T-helper 22 cell (primary cell): ENCODE measurements around the gene ZNF445.
"Not testable (repeated sequence)": the region's sequence is repeated elsewhere in the genome, so short reads cannot be mapped to it uniquely, and the experiment has no call there.

Source experiments
- DNase-seq: peaks from one replicate; pipeline ENCODE4 v3.0.0-alpha.2; 2020; ENCODE audit warnings: low read depth

Gene ZNF445

DNA sequence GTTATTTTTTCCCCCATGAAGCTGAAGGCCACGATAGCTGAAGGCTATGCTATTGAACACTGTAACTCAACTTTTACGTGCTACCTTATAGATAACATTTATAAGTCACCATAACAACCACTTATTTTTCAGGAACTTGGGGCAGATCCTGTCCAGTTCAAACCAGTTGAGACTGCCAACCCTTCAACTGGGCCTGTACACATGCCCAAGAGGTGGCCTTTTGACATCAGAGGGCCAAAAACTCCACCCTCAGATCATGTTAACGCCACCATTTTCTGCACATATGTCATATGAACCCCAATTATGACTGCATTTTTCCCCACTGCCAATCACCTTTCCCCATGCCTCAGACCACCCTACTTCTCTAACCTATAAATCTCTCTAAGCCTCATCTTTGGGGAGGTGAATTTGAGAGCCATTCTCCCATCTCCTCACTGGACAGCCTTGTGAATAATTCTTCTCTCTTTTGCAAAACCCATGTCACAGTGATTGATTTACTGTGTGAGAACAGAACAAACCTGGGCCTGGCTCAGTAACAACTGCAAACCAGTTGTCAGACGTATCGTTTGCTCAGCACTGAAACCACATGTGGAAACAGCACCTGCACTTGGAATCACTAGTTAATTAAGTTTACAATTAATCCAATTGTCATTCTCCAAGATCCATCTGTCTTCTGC lies 42.5 kb downstream of the ZNF445 start:
- no peak for DNase-seq

DNA sequence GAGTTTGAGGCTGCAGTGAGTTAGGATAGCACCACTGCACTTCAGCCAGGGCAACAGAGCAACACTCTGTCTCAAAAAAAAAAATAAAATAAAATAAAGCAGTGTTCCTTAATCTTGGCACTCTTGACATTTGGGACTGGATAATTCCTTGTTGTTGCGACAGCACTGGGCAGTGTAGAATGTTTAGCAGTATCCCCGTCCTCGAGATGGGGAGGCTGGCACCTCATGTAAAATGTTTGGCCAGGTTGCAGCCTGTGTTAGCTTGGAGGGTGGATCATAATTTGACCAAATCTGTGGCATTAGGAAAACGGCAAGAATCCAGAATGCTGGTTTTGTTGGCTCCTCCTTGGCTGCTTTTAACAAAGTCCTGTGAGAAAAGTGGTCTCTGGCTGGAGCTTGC lies 47.0 kb downstream of the ZNF445 start:
- DNase-seq: no peak

GRCh38 chr3:44429459-44429858 lies 48.0 kb downstream of the ZNF445 start:
- DNase-seq: no peak

DNA sequence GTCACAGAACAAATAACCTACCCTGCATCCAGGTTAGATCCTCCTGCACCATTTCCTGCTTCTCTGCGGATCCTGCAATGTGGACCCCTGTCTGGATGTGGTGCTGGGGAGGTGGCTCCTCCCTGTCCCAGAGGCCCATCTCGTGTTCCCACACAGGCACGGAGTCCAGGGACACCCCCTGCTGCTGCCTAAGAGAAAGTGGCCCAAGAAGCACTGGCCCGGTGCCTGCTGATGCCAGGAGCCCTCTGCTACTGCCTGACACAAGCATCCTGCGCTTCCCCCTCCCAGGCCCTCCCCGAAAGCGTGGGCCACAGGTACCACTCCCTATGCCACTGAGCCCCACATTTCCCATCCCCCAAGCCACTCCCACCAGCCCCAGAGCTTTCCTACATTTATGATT lies 48.6 kb downstream of the ZNF445 start:
- no peak for DNase-seq

GRCh38 chr3:44427683-44428082 lies 49.8 kb downstream of the ZNF445 start:
- no peak for DNase-seq

- DNase-seq: no peak
Measured at GRCh38 chr3:44424758-44425157, 52.7 kb downstream of the ZNF445 start.

DNA sequence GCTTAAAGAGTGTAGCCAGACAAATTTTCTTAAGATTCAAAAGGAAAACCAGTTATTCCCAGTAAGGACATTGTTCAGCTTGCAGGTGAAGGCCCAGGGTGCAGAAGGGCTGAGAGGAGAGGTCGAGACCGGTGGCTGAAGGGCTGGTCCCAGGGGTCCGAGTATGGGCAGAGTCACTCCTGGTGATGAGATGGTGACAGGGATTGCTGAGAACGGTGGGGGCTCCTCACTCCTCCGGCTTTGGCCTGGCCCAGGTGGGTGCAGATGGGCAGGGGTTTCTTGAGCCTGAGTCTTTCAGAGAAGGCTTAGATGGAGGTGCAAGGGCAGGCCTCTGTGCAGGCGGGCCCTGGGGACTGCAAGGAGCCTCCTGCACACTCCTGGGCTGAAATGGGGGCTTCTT lies 56.2 kb downstream of the ZNF445 start:
- no peak for DNase-seq

DNA sequence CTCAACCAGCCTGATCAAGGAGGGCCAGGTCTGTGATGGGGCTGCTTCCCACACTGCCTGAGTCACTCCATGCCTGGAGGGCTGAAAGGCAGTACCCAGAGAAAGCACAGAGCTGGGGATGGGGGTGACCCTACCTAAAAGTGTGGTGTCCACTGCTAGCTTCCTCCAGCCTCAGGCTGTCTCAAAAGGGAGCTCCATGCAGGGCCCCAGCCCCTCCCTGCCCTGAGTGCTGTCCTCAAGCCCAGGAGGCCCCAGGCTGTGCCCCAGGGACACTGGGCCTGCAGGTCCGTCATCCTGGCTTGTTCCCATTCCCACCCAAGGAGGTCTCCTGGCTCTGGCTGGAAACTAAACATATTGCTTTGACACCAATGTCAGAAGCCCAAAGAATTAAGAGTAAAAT lies 56.8 kb downstream of the ZNF445 start:
- no peak for DNase-seq

DNA sequence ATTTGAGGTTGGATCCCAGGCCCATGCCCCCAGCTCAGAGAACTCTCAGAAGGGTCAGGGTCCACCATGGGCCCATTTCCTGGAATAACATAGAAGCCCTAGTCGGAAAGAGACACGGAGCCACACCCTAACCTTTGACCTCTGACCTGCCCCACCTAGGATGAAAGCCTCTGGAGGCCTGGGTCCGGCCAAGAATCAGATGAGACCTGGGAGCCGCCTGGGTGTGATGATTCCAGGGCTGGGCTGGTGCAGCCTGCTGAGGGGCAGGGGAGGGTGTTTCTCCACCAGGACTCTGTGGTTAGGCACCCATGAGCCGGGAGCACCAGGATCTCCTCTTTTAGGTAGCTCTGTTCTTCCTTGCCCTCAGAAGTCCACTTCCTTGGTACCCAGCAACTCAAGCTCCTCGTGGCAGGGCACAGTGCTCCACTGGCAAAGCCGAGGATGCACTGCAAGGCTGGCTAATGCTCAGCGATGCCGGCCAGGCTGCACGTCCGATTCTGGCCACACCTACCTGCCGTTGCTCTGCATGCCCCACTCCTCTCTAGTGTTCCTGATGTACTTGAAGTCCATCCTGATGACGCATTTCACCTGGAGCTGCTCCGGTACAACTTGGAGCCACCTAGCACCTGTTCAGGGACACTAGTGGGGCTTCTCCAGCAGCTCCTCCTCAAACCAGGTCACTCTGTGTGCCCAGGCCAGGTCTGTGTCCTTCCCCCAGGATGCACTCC lies 57.4 kb downstream of the ZNF445 start:
- no peak for DNase-seq

- DNase-seq: no peak
Measured at GRCh38 chr3:44419116-44419922, 58.2 kb downstream of the ZNF445 start.

GRCh38 chr3:44418549-44418948 lies 58.9 kb downstream of the ZNF445 start:
- DNase-seq: no peak

DNA sequence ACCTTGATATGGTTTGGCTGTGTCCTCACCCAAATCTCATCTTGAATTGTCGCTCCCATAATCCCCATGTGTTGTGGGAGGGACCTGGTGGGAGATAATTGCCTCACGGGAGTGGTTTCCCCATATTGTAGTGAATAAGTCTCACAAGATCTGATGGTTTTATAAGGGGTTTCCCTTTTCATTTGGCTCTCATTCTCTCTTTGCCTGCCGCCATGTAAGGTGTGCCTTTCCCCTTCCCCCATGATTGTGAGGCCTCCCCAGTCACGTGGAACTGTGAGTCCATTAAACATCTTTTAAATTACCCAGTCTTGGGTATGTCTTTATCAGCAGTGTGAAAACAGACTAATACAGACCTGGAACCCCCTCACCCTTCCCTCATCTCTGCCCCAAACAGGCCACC lies 59.4 kb downstream of the ZNF445 start:
- not testable (repeated sequence) for DNase-seq

- DNase-seq: no peak
Measured at GRCh38 chr3:44416031-44417030, 61.1 kb downstream of the ZNF445 start.

DNA sequence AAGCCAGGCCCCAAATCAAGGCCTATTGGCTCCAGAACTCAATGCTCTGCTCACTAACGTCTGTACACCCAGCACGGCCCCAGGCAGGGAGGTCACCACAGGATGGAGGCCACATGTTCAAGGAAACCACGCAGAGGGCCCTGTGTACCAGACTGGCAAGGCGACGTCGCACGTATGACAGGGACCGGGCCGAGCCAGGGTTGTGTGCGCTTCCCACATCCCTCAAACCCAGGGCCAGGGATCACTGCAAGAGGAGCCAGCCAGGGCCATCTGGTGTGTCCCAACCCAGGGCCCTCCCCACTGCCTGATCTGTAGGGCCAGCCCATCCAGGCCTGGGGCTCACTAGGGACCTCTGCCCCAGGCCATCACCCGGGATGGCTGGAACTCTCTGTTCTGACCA lies 62.0 kb downstream of the ZNF445 start:
- DNase-seq: no peak

- no peak for DNase-seq
Measured at GRCh38 chr3:44414517-44415090, 62.9 kb downstream of the ZNF445 start.

DNA sequence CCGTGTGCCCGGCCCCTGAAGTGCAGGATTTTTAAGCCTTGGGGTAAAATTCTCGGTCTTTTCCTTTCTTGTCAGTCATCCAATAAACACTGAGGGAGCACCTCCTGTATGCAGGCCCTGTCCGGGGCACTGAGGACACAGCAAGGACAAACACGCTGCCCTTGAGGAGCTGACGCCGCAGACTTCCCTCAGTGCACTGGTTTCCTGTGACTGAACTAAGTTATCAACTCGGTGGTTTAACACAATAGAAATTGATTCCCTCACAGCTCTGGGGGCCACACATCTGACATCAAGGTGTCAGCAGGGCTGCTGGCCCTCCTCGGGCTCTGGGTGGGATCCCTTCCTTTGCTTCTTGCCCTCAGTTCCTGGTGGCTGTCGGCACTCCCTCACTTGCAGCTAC lies 65.1 kb downstream of the ZNF445 start:
- no peak for DNase-seq

GRCh38 chr3:44411031-44411645 lies 66.3 kb downstream of the ZNF445 start:
- DNase-seq: no peak

DNA sequence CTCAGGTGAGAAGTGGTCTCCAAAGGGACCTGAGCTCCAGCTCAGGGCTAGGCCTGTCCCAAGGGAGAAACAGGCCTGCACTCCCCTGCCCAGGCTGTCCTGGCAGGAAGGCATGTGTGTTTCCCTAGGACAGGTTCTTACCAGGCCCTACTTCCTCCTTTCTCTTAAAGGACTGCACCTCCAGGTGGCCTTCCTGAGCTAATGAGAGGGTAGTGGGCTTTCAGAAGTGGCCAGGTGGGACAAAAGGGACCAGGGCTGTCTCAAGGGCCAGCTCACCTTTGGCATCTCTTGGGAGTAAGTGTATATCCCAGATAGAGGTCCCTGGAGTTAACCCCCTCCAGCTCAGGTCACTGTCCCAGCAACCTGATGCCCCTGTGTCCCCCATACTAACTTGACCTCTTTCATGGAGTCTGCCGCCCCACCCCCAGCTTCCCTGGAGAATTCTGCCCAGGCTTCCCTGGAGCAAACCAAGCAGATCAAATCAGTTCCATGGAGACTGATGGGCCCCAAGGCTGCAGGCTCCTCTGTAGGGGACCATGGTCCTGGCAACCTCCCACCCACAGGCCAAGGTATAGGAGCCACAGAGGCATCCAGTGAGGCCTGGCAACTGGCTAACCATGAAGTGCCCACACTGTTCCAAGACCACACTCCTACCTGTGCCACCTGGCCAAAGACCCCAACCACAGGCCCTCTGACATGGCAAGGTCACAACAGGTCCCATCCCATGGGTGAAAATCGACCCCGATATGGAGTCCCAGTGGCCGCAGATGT lies 67.6 kb downstream of the ZNF445 start:
- no peak for DNase-seq

DNA sequence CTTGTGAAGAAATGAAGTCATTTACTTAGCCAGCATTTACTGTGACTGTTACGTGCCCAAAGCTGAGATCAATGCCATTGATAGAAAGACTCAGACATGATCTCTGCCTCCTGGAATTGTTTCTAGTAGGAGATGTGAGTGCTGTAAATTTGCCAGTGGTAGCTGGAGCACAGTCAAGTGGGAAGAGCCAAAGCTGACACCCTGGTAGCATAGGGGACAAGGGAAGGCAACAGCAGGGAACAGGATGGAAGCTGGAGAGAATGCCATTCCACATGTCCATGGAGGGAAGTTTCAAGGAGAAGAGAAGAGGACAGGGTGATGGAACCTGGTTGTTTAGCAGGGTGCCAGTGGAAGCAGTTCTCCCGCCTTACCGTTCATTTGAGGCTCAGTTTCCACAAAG lies 74.9 kb downstream of the ZNF445 start:
- DNase-seq: no peak

DNA sequence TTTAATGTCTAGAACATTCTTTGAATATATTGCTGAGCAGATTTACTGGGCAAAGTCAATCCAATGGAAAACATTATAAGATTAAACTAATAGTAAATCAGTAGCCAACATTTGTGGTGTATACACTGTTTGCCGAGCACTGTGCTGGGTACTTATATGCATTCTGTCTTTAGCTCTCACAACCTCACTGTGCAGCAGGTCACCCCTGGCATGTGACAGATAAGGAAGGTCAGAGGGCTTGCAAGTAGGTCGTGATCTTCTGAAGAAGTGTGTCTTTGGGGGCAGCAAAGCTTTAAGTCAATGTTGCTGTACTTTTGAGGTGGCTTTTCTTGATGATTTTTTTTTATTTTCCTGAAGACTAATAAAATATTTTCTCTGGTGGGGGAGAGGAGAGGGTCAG lies 76.7 kb downstream of the ZNF445 start:
- no peak for DNase-seq
